Gastrocnemius medialis (tissue), 4 donors: ENCODE measurements around the gene MED22.

Experiments
- POLR2A ChIP-seq, 2 donors: fragments of 450-650 bp; IDR thresholded peaks; one replicate each; pipeline ENCODE4 v1.6.1; 2017; ENCODE audit warnings: antibody characterized with exemption in 2 of 2, mild to moderate bottlenecking in 2 of 2, moderate library complexity in 2 of 2
- TF ChIP-seq, protein P1 (sequence below), 5 experiments: fragments of 450-650 bp in 3 of 5; fragments of 200-600 bp in 2 of 5; sonication (generic) in 2 of 5; IDR thresholded peaks in 4 of 5; conservative IDR thresholded peaks in 1 of 5; 1 replicate in 4 of 5; 2 replicates in 1 of 5; pipeline ENCODE4 v1.5.1; 2016 to 2019; ENCODE audit warnings: antibody characterized with exemption in 5 of 5, mild to moderate bottlenecking in 3 of 5, moderate library complexity in 3 of 5

DNA sequence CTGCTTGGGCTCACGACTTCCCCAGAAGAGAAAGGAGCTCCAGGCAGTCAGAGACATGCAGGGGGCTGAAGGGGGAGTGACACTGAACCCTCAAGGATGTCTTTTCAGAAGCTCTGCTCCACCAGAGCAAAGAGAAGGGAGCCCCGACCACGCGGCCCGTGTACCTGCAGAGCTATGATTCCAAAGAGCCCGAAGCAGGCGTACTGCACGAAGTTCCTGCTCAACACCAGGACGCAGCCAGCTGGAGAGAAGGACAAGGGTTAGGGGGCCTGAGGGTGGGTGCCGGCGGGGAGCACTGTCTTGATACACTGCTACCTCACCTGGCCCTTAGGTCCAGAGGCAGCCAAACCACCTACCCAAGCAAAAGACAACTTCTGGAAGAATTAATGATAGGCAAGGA lies 18.5 kb upstream of the MED22 start:
- TF ChIP-seq, protein P1, sequence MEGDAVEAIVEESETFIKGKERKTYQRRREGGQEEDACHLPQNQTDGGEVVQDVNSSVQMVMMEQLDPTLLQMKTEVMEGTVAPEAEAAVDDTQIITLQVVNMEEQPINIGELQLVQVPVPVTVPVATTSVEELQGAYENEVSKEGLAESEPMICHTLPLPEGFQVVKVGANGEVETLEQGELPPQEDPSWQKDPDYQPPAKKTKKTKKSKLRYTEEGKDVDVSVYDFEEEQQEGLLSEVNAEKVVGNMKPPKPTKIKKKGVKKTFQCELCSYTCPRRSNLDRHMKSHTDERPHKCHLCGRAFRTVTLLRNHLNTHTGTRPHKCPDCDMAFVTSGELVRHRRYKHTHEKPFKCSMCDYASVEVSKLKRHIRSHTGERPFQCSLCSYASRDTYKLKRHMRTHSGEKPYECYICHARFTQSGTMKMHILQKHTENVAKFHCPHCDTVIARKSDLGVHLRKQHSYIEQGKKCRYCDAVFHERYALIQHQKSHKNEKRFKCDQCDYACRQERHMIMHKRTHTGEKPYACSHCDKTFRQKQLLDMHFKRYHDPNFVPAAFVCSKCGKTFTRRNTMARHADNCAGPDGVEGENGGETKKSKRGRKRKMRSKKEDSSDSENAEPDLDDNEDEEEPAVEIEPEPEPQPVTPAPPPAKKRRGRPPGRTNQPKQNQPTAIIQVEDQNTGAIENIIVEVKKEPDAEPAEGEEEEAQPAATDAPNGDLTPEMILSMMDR (IDR thresholded peaks at IDR 0.05 in 4 of 5, conservative IDR thresholded peaks at IDR 0.05 in 1 of 5), result no peak
- TF ChIP-seq POLR2A (IDR thresholded peaks at IDR 0.05), result no peak
